Neuron (in vitro differentiated cells): ENCODE data around the gene MOB3B.

ENCODE experiments used
- H2AFZ ChIP-seq: one replicate; pipeline ENCODE4 v1.6.1; 2013; ENCODE audit warnings: low read depth, mild to moderate bottlenecking, inconsistent platforms, low read length, moderate library complexity
- H3K27me3 ChIP-seq: one replicate; pipeline ENCODE4 v1.6.1; 2013; ENCODE audit warnings: low read length; ENCODE audit not compliant: insufficient read depth
- H3K36me3 ChIP-seq: one replicate; pipeline ENCODE4 v1.6.1; 2013; ENCODE audit warnings: low read length; ENCODE audit not compliant: insufficient read depth
- H3K4me1 ChIP-seq: one replicate; pipeline ENCODE4 v1.6.1; 2013; ENCODE audit warnings: low read length; ENCODE audit not compliant: insufficient read depth
- H3K4me3 ChIP-seq: 2 replicates; pipeline ENCODE4 v1.5.1; 2013; ENCODE audit warnings: mild to moderate bottlenecking, low read length, moderate library complexity
- H3K9me3 ChIP-seq: one replicate; pipeline ENCODE4 v1.6.1; 2013; ENCODE audit warnings: low read length

Gene MOB3B

DNA sequence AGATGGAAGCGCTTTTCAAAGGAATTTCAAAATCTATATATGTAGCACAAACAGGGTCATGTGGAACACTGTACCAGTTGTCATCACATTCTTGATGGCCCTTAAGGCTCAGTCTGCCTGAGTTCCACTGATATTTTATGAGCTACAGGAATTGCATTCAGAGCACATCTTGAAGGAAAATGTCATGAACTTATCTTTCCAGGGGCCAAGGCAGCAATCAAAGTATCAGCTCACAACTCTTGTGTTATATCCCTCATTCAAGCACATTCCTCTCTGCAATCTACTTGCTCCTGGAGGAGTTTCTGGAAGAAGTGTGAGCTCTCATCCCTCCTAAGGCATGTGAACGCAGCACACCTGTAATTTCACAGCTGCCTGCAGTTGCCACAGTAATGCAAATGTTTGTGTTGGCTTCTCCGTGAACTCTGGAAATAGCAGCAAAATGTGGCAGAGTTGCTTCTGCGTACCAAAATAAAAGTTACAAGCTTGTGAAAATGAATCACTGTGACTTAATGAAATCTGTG, 143.0 kb downstream of the MOB3B start:
- no peaks in the 10 kb centered on the region for H3K4me1 ChIP-seq
- no peak overlapping the region for H3K4me3 ChIP-seq
- no peaks in the 10 kb centered on the region for H3K36me3 ChIP-seq
- no peak overlapping the region for H2AFZ ChIP-seq
- no peaks in the 10 kb centered on the region for H3K27me3 ChIP-seq
- no peaks in the 10 kb centered on the region for H3K9me3 ChIP-seq

DNA sequence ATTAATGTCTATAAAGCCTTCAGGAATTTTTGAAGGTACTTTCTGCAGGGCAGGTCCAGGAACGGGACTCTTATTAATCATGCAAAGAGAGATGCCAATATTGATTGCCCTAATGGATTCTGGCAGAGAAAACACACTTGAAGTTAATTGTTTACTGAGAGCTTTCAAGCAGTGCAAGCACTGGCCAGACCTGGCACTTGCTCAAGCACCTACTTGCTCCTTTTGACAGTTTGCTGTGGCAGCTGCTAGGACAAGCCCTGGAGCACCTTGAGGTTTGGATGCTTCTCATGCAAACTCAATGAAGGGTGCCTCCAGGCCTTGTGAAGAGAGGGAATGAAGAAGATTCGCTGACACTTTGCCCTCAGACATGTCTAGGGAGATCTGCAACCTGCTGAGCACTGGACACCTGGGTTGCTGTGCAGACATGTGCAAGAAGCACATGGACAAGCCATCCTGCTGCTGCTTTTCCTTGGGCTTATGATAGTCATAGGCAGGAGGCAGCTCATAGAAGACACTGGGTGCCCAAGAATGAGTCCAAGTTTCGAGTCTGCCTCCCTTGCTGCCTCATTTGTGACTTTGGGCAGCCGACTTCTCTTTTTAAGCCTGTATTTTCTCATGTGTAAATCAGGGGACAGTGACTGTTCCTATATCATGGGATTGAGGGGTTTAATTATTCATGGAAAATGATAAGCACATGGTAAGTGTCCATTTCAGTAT, 143.8 kb downstream of the MOB3B start:
- Histone ChIP-seq H3K36me3 (no peaks in the 10 kb centered on the region), H3K9me3 (no peaks in the 10 kb centered on the region), H3K4me3 (no peak overlapping the region), H3K27me3 (no peaks in the 10 kb centered on the region), H2AFZ (no peak overlapping the region), H3K4me1 (no peaks in the 10 kb centered on the region)

GRCh38 chr9:27384262-27385014, 145.2 kb downstream of the MOB3B start:
- H2AFZ ChIP-seq, result no peak overlapping the region

GRCh38 chr9:27383524-27383923, 146.1 kb downstream of the MOB3B start:
- no peaks in the 10 kb centered on the region for H3K4me1 ChIP-seq
- H3K27me3 ChIP-seq, result no peaks in the 10 kb centered on the region
- H3K9me3 ChIP-seq, result no peaks in the 10 kb centered on the region
- H2AFZ ChIP-seq, result no peak overlapping the region
- no peak overlapping the region for H3K4me3 ChIP-seq
- no peaks in the 10 kb centered on the region for H3K36me3 ChIP-seq

More at GRCh38 chr9:27384262-27385014, 145.2 kb downstream of the MOB3B start:
- no peaks in the 10 kb centered on the region for H3K36me3 ChIP-seq
- no peaks in the 10 kb centered on the region for H3K4me1 ChIP-seq
- no peaks in the 10 kb centered on the region for H3K9me3 ChIP-seq
- no peak overlapping the region for H3K4me3 ChIP-seq
- no peaks in the 10 kb centered on the region for H3K27me3 ChIP-seq

DNA sequence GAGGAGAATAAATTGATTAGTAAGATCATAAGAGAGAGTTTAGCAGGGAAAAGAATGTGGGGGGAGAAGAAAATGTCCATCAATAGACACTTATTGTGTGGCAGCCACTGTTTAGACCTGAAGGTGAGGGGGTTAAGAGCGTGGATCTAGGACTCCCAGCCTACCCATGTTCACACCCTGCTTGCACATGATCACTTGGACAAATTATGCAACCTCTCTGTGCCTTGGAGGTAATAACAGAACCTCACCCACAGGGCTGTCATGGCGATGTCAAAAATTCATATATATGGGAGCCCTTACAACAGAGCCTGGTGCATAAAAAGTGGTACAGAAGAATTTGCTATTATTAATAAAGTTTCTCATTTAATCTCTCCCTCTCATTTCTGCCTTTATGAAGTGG, 146.6 kb downstream of the MOB3B start:
- Histone ChIP-seq H3K36me3 (no peaks in the 10 kb centered on the region), H3K4me3 (no peak overlapping the region), H3K27me3 (no peaks in the 10 kb centered on the region), H3K4me1 (no peaks in the 10 kb centered on the region), H3K9me3 (no peaks in the 10 kb centered on the region), H2AFZ (no peak overlapping the region)

GRCh38 chr9:27382308-27382707, 147.3 kb downstream of the MOB3B start:
- H3K4me3 ChIP-seq, result no peak overlapping the region
- H2AFZ ChIP-seq, result no peak overlapping the region
- no peaks in the 10 kb centered on the region for H3K4me1 ChIP-seq
- no peaks in the 10 kb centered on the region for H3K9me3 ChIP-seq
- no peaks in the 10 kb centered on the region for H3K36me3 ChIP-seq
- no peaks in the 10 kb centered on the region for H3K27me3 ChIP-seq

GRCh38 chr9:27379311-27380251, 150.0 kb downstream of the MOB3B start:
- H3K27me3 ChIP-seq, result no peaks in the 10 kb centered on the region
- no peak overlapping the region for H3K4me3 ChIP-seq
- no peaks in the 10 kb centered on the region for H3K4me1 ChIP-seq

DNA sequence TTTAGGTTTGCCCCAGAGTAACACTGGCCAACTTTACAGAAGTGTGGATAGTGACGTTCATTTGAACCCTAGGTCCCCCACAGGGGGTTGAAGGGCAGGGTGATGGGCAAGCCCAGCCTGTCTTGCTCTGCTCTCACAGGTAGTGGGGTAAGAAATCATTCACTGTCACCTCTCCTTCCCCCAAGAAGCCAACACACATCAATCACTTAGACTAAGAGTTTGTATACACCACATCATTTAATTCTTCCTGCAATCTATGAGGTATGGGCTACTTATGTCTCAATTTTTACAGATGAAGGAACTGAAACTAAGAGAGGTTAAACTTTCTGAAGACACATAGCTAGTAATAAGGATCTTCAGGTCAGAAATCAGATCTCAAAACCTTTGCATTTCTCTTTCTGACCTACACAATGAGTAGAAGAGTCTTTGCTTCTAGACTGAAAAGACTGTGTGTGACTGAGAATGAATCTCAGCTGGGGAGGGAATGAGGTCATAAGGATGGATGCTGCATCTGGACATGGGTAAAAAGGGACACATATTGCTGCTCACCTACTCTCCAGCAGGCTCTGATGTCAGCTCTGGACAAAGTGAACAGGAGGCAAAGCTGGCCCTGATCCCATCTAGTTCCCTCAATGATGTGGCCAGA, 151.7 kb downstream of the MOB3B start:
- Histone ChIP-seq H3K27me3 (no peaks in the 10 kb centered on the region), H3K4me1 (no peaks in the 10 kb centered on the region), H3K4me3 (no peak overlapping the region), H2AFZ (no peak overlapping the region), H3K36me3 (no peaks in the 10 kb centered on the region), H3K9me3 (no peaks in the 10 kb centered on the region)

More at GRCh38 chr9:27379311-27380251, 150.0 kb downstream of the MOB3B start:
- H3K9me3 ChIP-seq, result no peaks in the 10 kb centered on the region
- no peaks in the 10 kb centered on the region for H3K36me3 ChIP-seq
- no peak overlapping the region for H2AFZ ChIP-seq

- Histone ChIP-seq H2AFZ (no peak overlapping the region), H3K9me3 (no peaks in the 10 kb centered on the region), H3K36me3 (no peaks in the 10 kb centered on the region), H3K27me3 (no peaks in the 10 kb centered on the region), H3K4me1 (no peaks in the 10 kb centered on the region), H3K4me3 (no peak overlapping the region)
These were observed 152.3 kb downstream of the MOB3B start for GRCh38 chr9:27377147-27377807.

- H3K4me1 ChIP-seq, result peaks cover 1% of the 10 kb centered on the region
- H2AFZ ChIP-seq, result no peak overlapping the region
- no peaks in the 10 kb centered on the region for H3K9me3 ChIP-seq
- no peaks in the 10 kb centered on the region for H3K27me3 ChIP-seq
- no peak overlapping the region for H3K4me3 ChIP-seq
- no peaks in the 10 kb centered on the region for H3K36me3 ChIP-seq
These were observed 155.8 kb downstream of the MOB3B start for GRCh38 chr9:27373851-27374250.

- no peak overlapping the region for H2AFZ ChIP-seq
- no peaks in the 10 kb centered on the region for H3K27me3 ChIP-seq
- H3K4me3 ChIP-seq, result no peak overlapping the region
- H3K4me1 ChIP-seq, result peaks cover 5% of the 10 kb centered on the region
- no peaks in the 10 kb centered on the region for H3K36me3 ChIP-seq
- no peaks in the 10 kb centered on the region for H3K9me3 ChIP-seq
These were observed 157.0 kb downstream of the MOB3B start for GRCh38 chr9:27372615-27373014.

- Histone ChIP-seq H3K36me3 (no peaks in the 10 kb centered on the region), H3K9me3 (no peaks in the 10 kb centered on the region), H2AFZ (no peak overlapping the region), H3K4me3 (no peak overlapping the region), H3K4me1 (peaks cover 5% of the 10 kb centered on the region), H3K27me3 (no peaks in the 10 kb centered on the region)
These were observed 158.2 kb downstream of the MOB3B start for GRCh38 chr9:27371382-27371781.
